PC-3 (cell line): ENCODE data around the gene PIK3CG.

Source experiments
- CTCF ChIP-seq: fragments of 300-600 bp; sonication (generic); conservative IDR thresholded peaks from 2 replicates; pipeline ENCODE4 v1.5.1; 2017; ENCODE audit warnings: antibody characterized with exemption, low read depth, mild to moderate bottlenecking, low read length
- EZH2 ChIP-seq: fragments of 300-600 bp; sonication (generic); IDR thresholded peaks from one replicate; pipeline ENCODE4 v1.6.1; 2017; ENCODE audit warnings: antibody characterized with exemption, mild to moderate bottlenecking, low read length; ENCODE audit not compliant: unreplicated experiment

GRCh38 chr7:106896231-106896630 lies 31.1 kb downstream of the PIK3CG start:
- TF ChIP-seq CTCF = no peak
- TF ChIP-seq EZH2 = no peak
